Measurements from ENCODE around the gene LIMS2. TPM values are rescaled to one million over a fixed set of nuclear protein-coding genes. Genes with fewer than 3 reads are reported as not detected.

The LIMS2 gene
- total and polyA plus RNA-seq, 2 donors (not counting 3 experiments of a cell fraction or from before 2014, with no cell fraction given), result 48.3 to 55.6 TPM

DNA sequence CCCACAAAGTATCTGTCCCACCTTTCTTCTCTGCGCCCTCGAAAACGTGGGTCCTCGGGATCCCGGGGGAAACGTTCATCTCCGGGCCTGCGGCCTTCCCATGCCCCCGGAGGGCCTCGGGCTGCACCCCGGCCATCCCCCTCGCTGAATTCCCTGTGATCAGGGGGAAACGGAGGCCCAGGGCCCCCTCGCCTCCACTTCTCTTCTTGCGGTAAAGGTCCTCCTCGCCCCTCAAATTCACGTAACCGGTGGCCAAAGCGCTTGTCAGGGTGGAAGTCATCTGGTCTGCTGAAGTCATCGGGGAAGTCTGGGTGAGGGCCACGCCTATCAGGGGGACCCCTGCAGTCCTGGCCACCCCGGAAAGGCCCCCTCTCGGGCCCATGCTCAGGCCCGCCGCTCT is 38.2 kb upstream of the LIMS2 start:
- FAIRE-seq, result no peak

More for the DNA sequence above, 38.2 kb upstream of the LIMS2 start:
- Histone ChIP-seq H3K4me3 (replicated peaks in 1 of 3; ENCODE audit: insufficient read depth in 1 of 3, low read depth in 1 of 3, low read length in 3 of 3) (no peak overlapping the region), H3K9ac (replicated peaks; ENCODE audit: extremely low read depth, insufficient read depth, low read length) (no peak overlapping the region), H3K4me1 (ENCODE audit: control insufficient read depth, extremely low read depth, insufficient read depth, low read length) (no peaks in the 10 kb centered on the region), H3K9me1 (replicated peaks; ENCODE audit: control insufficient read depth, extremely low read depth, insufficient read depth, low read length) (no peaks in the 10 kb centered on the region), H4K20me1 (replicated peaks; ENCODE audit: control insufficient read depth, extremely low read depth, insufficient read depth, low read length) (no peaks in the 10 kb centered on the region), H3K9me3 (replicated peaks; ENCODE audit: control insufficient read depth, insufficient read depth, low read length) (no peaks in the 10 kb centered on the region), H2AFZ (ENCODE audit: low read depth, low read length) (no peak overlapping the region), H3K27me3 (ENCODE audit: control insufficient read depth in 2 of 2, insufficient read depth in 2 of 2, low read length in 2 of 2) (no peaks in the 10 kb centered on the region), H3K27ac (ENCODE audit: insufficient read depth, low read depth, low read length) (no peak overlapping the region), H3K36me3 (ENCODE audit: control insufficient read depth in 2 of 2, extremely low read depth in 1 of 2, insufficient read depth in 2 of 2, low read length in 2 of 2) (peaks cover 2 to 15% of the 10 kb centered on the region in 2 experiments), H3K4me2 (ENCODE audit: insufficient read depth, low read length) (no peak overlapping the region), H3K79me2 (ENCODE audit: control insufficient read depth, insufficient read depth, low read length) (no peaks in the 10 kb centered on the region)
- TF ChIP-seq EZH2 (IDR thresholded peaks at IDR 0.05; ENCODE audit: borderline replicate concordance, low read depth, low read length, severe bottlenecking) (no peak), FOS (IDR thresholded peaks at IDR 0.05; ENCODE audit: borderline replicate concordance, insufficient read depth, low read length) (no peak), MYC (IDR thresholded peaks at IDR 0.05; ENCODE audit: low read depth, low read length) (no peak), POLR2AphosphoS5 (IDR thresholded peaks at IDR 0.05; ENCODE audit: insufficient read depth, low read depth, low read length) (no peak), JUN (IDR thresholded peaks at IDR 0.05; ENCODE audit: borderline replicate concordance, insufficient read depth, insufficient read length, low read depth) (no peak), GATA2 (IDR thresholded peaks at IDR 0.05; ENCODE audit: insufficient read depth, insufficient read length, low read depth, low read length) (no peak)
- TF ChIP-seq, protein P1, sequence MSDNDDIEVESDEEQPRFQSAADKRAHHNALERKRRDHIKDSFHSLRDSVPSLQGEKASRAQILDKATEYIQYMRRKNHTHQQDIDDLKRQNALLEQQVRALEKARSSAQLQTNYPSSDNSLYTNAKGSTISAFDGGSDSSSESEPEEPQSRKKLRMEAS (IDR thresholded peaks at IDR 0.05; ENCODE audit: insufficient read depth, insufficient read length), result no peak
- TF ChIP-seq, protein P2, sequence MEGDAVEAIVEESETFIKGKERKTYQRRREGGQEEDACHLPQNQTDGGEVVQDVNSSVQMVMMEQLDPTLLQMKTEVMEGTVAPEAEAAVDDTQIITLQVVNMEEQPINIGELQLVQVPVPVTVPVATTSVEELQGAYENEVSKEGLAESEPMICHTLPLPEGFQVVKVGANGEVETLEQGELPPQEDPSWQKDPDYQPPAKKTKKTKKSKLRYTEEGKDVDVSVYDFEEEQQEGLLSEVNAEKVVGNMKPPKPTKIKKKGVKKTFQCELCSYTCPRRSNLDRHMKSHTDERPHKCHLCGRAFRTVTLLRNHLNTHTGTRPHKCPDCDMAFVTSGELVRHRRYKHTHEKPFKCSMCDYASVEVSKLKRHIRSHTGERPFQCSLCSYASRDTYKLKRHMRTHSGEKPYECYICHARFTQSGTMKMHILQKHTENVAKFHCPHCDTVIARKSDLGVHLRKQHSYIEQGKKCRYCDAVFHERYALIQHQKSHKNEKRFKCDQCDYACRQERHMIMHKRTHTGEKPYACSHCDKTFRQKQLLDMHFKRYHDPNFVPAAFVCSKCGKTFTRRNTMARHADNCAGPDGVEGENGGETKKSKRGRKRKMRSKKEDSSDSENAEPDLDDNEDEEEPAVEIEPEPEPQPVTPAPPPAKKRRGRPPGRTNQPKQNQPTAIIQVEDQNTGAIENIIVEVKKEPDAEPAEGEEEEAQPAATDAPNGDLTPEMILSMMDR (IDR thresholded peaks at IDR 0.05; ENCODE audit: extremely low read depth in 1 of 2, insufficient read depth in 1 of 2, low read depth in 1 of 2, low read length in 2 of 2), result no peak
- BruUV-seq (replicated peaks), result no TSS peak
- CTCF ChIA-PET, result interaction anchor here (0.7 to 1.9 kb wide), 3 partner anchors 11 to 122 kb away, joined by 3 to 7 read pairs (median 4); no protein-coding TSS in a partner anchor
- intact Hi-C loops (cut with micrococcal nuclease) (no loop called here), dilution Hi-C loops (cut with MboI; ENCODE audit: extremely low pct_ligation_motif_present, low sequenced_read_pairs) (no loop called here)
- POLR2A ChIA-PET, result no interaction called here
- no peak for DNase-seq (ENCODE audit: low read depth, low spot score)
